HG03135 (cell line): ENCODE results near the gene EDEM1.

ENCODE experiments used
- ATAC-seq: cut with Tn5 transposase; IDR thresholded peaks from one replicate; pipeline ENCODE4 v1.9.1; 2021; ENCODE audit warnings: mild to moderate bottlenecking, moderate library complexity; ENCODE audit not compliant: unreplicated experiment

The EDEM1 gene

DNA sequence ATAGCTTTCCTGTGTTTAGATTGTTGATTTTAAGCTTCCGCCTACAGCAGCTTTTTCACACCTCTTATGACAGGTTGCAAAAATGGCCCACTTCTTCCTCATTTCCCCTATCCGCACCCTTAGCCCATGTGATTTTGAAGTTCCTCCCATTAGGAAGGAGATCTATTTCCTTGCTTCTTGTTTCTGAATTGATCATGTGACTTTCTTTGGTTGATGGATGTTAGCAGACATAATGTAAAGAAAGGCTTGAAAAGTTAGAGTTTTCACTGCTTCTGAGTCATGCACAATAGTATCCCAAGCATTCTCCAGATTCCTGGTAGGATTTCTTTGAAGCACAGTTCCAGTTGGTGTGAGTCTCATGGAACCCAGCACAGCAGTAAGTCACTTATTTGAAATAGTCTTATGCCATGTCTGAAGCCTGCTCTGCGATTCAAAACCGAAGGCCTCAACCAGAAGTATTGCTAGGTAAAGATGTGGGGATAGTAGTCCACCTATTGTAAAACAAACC, 76.6 kb downstream of the EDEM1 start:
- no peak for ATAC-seq

DNA sequence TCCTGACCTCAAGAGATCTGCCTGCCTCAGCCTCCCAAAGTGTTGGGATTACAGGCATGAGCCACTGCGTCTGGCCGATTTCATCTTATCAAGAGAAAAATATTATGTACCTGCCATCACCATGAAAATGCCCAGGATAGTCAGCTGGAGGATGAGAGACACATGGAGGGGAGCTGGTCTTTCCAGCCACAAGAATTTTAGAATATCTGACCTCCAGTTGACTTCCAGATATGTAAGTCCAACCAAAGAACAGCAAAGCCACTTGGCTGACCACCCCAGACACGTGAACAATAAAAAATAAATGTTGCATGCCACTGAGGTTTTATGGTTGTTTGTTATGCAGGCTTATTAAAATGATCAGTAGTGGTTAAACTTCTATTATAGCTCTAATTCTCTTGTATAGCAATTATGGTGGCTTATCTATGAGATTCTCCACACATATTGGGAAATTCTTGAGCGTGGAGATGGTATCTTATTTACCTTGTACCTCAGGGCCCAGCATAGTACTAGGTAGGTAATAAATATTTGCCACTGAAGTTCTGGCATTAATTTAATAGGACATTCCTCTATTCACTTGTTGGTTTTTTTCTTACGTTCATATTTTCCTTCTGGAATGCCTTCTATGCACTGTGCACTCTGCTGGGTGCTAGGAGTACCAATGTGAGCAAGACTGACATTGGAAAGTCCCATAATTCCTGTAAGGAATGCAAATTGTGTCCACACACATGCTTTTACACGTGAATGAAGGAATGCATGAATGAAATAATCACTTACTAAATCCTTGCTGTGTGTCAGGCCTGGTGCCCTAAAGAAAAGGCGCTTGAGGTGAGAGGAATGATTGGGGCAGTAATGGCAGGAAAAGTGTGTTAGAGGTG, 77.6 kb downstream of the EDEM1 start:
- ATAC-seq, result no peak

DNA sequence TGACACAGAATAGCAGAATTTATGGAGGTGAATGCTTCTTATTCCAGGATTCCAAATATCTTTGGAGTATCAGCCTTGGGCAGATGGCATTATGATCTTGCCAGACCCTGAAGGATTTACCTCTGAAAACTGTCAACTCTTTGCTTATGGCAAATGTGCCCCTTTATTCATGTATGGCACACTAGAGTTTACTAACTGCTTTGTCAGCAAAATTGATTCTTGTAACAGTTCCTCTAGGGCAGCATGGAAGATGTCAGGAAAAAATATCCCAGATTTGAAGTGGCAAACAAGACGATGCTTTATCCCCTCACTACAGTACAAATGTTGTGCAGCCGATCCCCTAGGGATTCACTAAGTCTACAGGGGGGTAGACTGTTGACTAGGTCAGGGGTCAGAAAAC, 79.7 kb downstream of the EDEM1 start:
- no peak for ATAC-seq

DNA sequence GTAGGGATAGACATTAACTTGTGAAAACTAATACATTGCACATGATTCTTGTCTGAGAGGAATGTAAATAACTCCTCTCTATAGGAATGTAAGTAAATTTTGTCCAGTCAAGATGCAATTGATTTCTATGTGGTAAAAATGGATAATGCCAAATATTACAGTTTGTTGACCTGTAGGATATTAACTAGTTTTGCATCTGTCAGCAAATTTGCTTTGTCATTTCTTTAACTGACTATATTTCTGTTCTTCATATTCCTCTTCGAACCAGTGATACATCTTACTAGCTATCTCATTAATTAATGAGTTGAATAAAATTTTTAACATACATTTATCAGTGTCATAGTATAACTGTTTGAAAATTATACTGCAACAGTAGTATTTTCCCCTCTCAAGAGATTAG, 80.4 kb downstream of the EDEM1 start:
- no peak for ATAC-seq
